H9 (cell line): ENCODE data around the gene FLOT2. TPM values are rescaled to one million over a fixed set of nuclear protein-coding genes. Genes with fewer than 3 reads are reported as not detected.

ENCODE experiments used
- DNase-seq: peaks from one replicate; pipeline ENCODE4 v3.0.0-alpha.2; 2017
- H2AFZ ChIP-seq: one replicate; pipeline ENCODE4 v1.6.1; 2013; ENCODE audit warnings: mild to moderate bottlenecking, low read length, control low read depth, moderate library complexity
- H2AK5ac ChIP-seq: 2 replicates; pipeline ENCODE4 v1.6.1; 2013; ENCODE audit warnings: low read length, control low read depth, mixed read lengths; ENCODE audit not compliant: insufficient read length
- H2BK120ac ChIP-seq: one replicate; pipeline ENCODE4 v1.6.1; 2013; ENCODE audit warnings: low read depth, mild to moderate bottlenecking, low read length, control low read depth, inconsistent platforms; ENCODE audit not compliant: poor library complexity, severe bottlenecking
- H2BK12ac ChIP-seq: 2 replicates; pipeline ENCODE4 v1.6.1; 2013; ENCODE audit warnings: low read length, control low read depth, mixed read lengths, low read depth; ENCODE audit not compliant: insufficient read length
- H2BK15ac ChIP-seq: 2 replicates; pipeline ENCODE4 v1.6.1; 2013; ENCODE audit warnings: low read depth, low read length, control low read depth
- H2BK20ac ChIP-seq: one replicate; pipeline ENCODE4 v1.6.1; 2013; ENCODE audit warnings: low read depth, mild to moderate bottlenecking, low read length, control low read depth, inconsistent platforms; ENCODE audit not compliant: poor library complexity, severe bottlenecking
- H2BK5ac ChIP-seq: 2 replicates; pipeline ENCODE4 v1.6.1; 2013; ENCODE audit warnings: low read length, control low read depth, mixed read lengths; ENCODE audit not compliant: insufficient read length
- H3K14ac ChIP-seq: 2 replicates; pipeline ENCODE4 v1.6.1; 2013; ENCODE audit warnings: low read length, control low read depth; ENCODE audit not compliant: insufficient read depth
- H3K18ac ChIP-seq: 2 replicates; pipeline ENCODE4 v1.6.1; 2013; ENCODE audit warnings: low read depth, mild to moderate bottlenecking, mixed read lengths, low read length, control low read depth; ENCODE audit not compliant: insufficient read length
- H3K23ac ChIP-seq: 2 replicates; pipeline ENCODE4 v1.6.1; 2013; ENCODE audit warnings: low read length, control low read depth, mixed read lengths, low read depth; ENCODE audit not compliant: insufficient read length
- H3K23me2 ChIP-seq: 2 replicates; pipeline ENCODE4 v1.6.1; 2013; ENCODE audit warnings: low read depth, mild to moderate bottlenecking, mixed read lengths, low read length, control low read depth; ENCODE audit not compliant: insufficient read length, poor library complexity, severe bottlenecking
- H3K27ac ChIP-seq: 2 replicates; pipeline ENCODE4 v1.5.1; 2013; ENCODE audit warnings: low read length, control low read depth, mixed read lengths, low read depth; ENCODE audit not compliant: insufficient read length
- H3K27me3 ChIP-seq: 2 replicates; pipeline ENCODE4 v1.6.1; 2013; ENCODE audit warnings: low read length, control low read depth, inconsistent platforms; ENCODE audit not compliant: insufficient read depth
- H3K4ac ChIP-seq: 2 replicates; pipeline ENCODE4 v1.6.1; 2013; ENCODE audit warnings: low read depth, mild to moderate bottlenecking, control low read depth, inconsistent platforms, low read length, moderate library complexity
- H3K4me1 ChIP-seq: 2 replicates; pipeline ENCODE4 v1.6.1; 2013; ENCODE audit warnings: low read length, control low read depth, inconsistent platforms; ENCODE audit not compliant: insufficient read depth
- H3K4me2 ChIP-seq: 2 replicates; pipeline ENCODE4 v1.6.1; 2013; ENCODE audit warnings: low read length, control low read depth, mixed read lengths; ENCODE audit not compliant: insufficient read length, insufficient read depth
- H3K56ac ChIP-seq: 2 replicates; pipeline ENCODE4 v1.6.1; 2013; ENCODE audit warnings: low read depth, mild to moderate bottlenecking, mixed read lengths, low read length, control low read depth; ENCODE audit not compliant: insufficient read length
- H3K79me1 ChIP-seq: 2 replicates; pipeline ENCODE4 v1.6.1; 2013; ENCODE audit warnings: low read depth, mild to moderate bottlenecking, moderate library complexity, low read length, control low read depth, inconsistent platforms; ENCODE audit not compliant: insufficient read depth, poor library complexity, severe bottlenecking
- H3K79me2 ChIP-seq: 2 replicates; pipeline ENCODE4 v1.6.1; 2013; ENCODE audit warnings: low read length, control low read depth, inconsistent platforms; ENCODE audit not compliant: insufficient read depth
- H3K9ac ChIP-seq: 2 replicates; pipeline ENCODE4 v1.6.1; 2013; ENCODE audit warnings: low read length, control low read depth, mixed read lengths; ENCODE audit not compliant: insufficient read length; ENCODE audit errors: extremely low read depth
- H3K9me3 ChIP-seq: one replicate; pipeline ENCODE4 v1.6.1; 2013; ENCODE audit warnings: low read depth, low read length, inconsistent platforms; ENCODE audit not compliant: control insufficient read depth
- H3T11ph ChIP-seq: one replicate; pipeline ENCODE4 v1.6.1; 2013; ENCODE audit warnings: mild to moderate bottlenecking, low read length, control low read depth, inconsistent platforms
- H4K20me1 ChIP-seq: one replicate; pipeline ENCODE4 v1.6.1; 2013; ENCODE audit not compliant: control insufficient read depth, insufficient read length, insufficient read depth
- H4K5ac ChIP-seq: 2 replicates; pipeline ENCODE4 v1.6.1; 2013; ENCODE audit warnings: low read depth, mild to moderate bottlenecking, mixed read lengths, low read length, control low read depth; ENCODE audit not compliant: insufficient read length
- H4K8ac ChIP-seq: replicated peaks from 2 replicates; pipeline ENCODE4 v1.6.1; 2013; ENCODE audit warnings: low read length, control low read depth, mixed read lengths, low read depth; ENCODE audit not compliant: insufficient read length
- H4K91ac ChIP-seq: 2 replicates; pipeline ENCODE4 v1.6.1; 2013; ENCODE audit warnings: low read depth, mild to moderate bottlenecking, moderate library complexity, mixed read lengths, low read length, control low read depth; ENCODE audit not compliant: insufficient read length
- H3K27ac Mint-ChIP-seq, 3 experiments: 2 replicates in 2 of 3; 3 replicates in 1 of 3; pipeline ENCODE4 v1.8.0; 2020 to 2021; ENCODE audit warnings: mixed read lengths in 3 of 3, mild to moderate bottlenecking in 1 of 3, moderate library complexity in 1 of 3
- H3K27me3 Mint-ChIP-seq: 2 replicates; pipeline ENCODE4 v1.8.0; 2021; ENCODE audit warnings: low read depth, mild to moderate bottlenecking, moderate library complexity, mixed read lengths
- H3K36me3 Mint-ChIP-seq, 3 experiments: 2 replicates in 2 of 3; 3 replicates in 1 of 3; pipeline ENCODE4 v1.8.0; 2020 to 2021; ENCODE audit warnings: low read depth in 3 of 3, mixed read lengths in 3 of 3; ENCODE audit not compliant: insufficient read depth in 1 of 3
- H3K4me1 Mint-ChIP-seq, 2 experiments: 2 replicates each; pipeline ENCODE4 v1.8.0; 2020; ENCODE audit warnings: mixed read lengths in 2 of 2
- H3K4me3 Mint-ChIP-seq, 2 experiments: 2 replicates in 1 of 2; 3 replicates in 1 of 2; pipeline ENCODE4 v1.8.0; 2020 to 2021; ENCODE audit warnings: mild to moderate bottlenecking in 2 of 2, mixed read lengths in 2 of 2, moderate library complexity in 1 of 2
- H3K9me3 Mint-ChIP-seq, 2 experiments: 2 replicates in 1 of 2; 3 replicates in 1 of 2; pipeline ENCODE4 v1.8.0; 2020; ENCODE audit warnings: mild to moderate bottlenecking in 2 of 2, mixed read lengths in 2 of 2, moderate library complexity in 1 of 2
- WGBS: extraction: QIAGEN DNeasy Blood & Tissue Kit; methylation state at CpG from one replicate; pipeline ENCODE4 v1.1.7; 2013; ENCODE audit warnings: missing lambda C conversion rate, low lambda C conversion rate, mixed read lengths; ENCODE audit not compliant: insufficient read length; ENCODE audit errors: extremely low coverage; 5-methylcytosine and 5-hydroxymethylcytosine counted together
- total RNA-seq: library from RNA; stranded (reverse); gene quantifications from 2 replicates; pipeline ENCODE4 v1.2.1, GENCODE V29; 2021
- TF ChIP-seq, protein P1 (sequence below): fragments of 200-600 bp; sonication (generic); conservative IDR thresholded peaks from 3 replicates; pipeline ENCODE4 v1.8.0; 2021; ENCODE audit warnings: antibody characterized with exemption, mild to moderate bottlenecking

Gene FLOT2
- total RNA-seq, 1 experiment from 2014 or later: 173 TPM

DNA sequence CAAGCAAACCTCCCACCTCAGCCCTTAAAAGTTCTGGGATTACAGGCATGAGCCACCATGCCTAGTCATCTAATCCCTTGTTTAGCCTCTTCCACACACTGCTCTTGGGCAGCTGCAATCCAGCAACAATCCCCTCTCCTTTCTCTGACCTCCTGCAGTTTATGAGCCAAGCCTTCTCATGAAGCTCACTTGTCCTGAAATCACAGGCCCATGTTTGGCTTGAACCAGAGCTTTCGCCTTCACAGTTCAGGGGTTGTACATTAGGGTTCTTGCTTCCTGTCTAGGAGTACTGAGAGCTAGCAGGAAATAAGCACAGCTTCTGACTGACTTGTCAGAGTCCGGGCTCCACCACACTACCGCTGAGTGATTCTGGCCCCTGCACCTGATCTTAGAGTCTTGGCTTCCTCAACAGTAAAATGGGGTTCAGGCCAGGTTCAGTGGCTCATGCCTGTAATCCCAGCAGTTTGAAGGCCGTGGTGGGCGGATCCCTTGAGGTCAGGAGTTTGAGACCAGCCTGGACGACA, 26.4 kb downstream of the FLOT2 start:
- Histone ChIP-seq H2BK12ac (peak overlapping the region; percentile 50), H3K4ac (no peak overlapping the region), H2BK15ac (no peak overlapping the region), H4K20me1 (no peaks in the 10 kb centered on the region), H3K27ac (no peak overlapping the region), H3K18ac (no peak overlapping the region), H2AK5ac (no peak overlapping the region), H3K79me1 (no peaks in the 10 kb centered on the region), H3K9ac (no peak overlapping the region), H3K9me3 (no peaks in the 10 kb centered on the region), H3K4me1 (no peaks in the 10 kb centered on the region), H3K79me2 (no peaks in the 10 kb centered on the region), H2BK20ac (no peak overlapping the region), H3K23me2 (no peaks in the 10 kb centered on the region), H4K91ac (no peak overlapping the region), H2BK5ac (no peak overlapping the region), H2BK120ac (no peak overlapping the region), H3T11ph (no peak overlapping the region), H4K8ac (no peak overlapping the region), H3K23ac (no peak overlapping the region), H2AFZ (no peak overlapping the region), H3K56ac (no peak overlapping the region), H3K14ac (no peak overlapping the region; the same call in 1 of the 2 replicates), H3K4me2 (no peak overlapping the region), H4K5ac (no peak overlapping the region), H3K27me3 (no peaks in the 10 kb centered on the region)
- DNase-seq: no peak
- TF ChIP-seq, protein P1, sequence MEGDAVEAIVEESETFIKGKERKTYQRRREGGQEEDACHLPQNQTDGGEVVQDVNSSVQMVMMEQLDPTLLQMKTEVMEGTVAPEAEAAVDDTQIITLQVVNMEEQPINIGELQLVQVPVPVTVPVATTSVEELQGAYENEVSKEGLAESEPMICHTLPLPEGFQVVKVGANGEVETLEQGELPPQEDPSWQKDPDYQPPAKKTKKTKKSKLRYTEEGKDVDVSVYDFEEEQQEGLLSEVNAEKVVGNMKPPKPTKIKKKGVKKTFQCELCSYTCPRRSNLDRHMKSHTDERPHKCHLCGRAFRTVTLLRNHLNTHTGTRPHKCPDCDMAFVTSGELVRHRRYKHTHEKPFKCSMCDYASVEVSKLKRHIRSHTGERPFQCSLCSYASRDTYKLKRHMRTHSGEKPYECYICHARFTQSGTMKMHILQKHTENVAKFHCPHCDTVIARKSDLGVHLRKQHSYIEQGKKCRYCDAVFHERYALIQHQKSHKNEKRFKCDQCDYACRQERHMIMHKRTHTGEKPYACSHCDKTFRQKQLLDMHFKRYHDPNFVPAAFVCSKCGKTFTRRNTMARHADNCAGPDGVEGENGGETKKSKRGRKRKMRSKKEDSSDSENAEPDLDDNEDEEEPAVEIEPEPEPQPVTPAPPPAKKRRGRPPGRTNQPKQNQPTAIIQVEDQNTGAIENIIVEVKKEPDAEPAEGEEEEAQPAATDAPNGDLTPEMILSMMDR: no peak
- WGBS: no CpG with 5 or more reads among the region's 6 CpGs
- no peak overlapping the region for H3K4me3 Mint-ChIP-seq
- peak overlapping the region in 1 of 3 experiments; percentile 68; a peak in 4 of 7 replicates for H3K27ac Mint-ChIP-seq
- no peaks in the 10 kb centered on the region for H3K36me3 Mint-ChIP-seq
- no peaks in the 10 kb centered on the region for H3K9me3 Mint-ChIP-seq
- peaks cover 0 to 12% of the 10 kb centered on the region in 2 experiments; a peak in 2 of 4 replicates for H3K4me1 Mint-ChIP-seq
- H3K27me3 Mint-ChIP-seq: peaks cover 15% of the 10 kb centered on the region
